Activated naive CD4-positive, alpha-beta T cell treated with anti-CD3 and anti-CD28 coated beads, Interleukin-2, amount 10 ng/mL, durations not matched to agents 5 hours and 36 hours (primary cell): ENCODE data around the gene YTHDF2. TPM values are rescaled to one million over a fixed set of nuclear protein-coding genes. Genes with fewer than 3 reads are reported as not detected.

Experiments used
- total RNA-seq, 2 experiments: library from RNA; stranded (reverse); gene quantifications; one replicate each; pipeline ENCODE4 v1.2.3, GENCODE V29; 2021

Gene YTHDF2
- 10 to 100 TPM; 66.7 to 68.9 TPM for total RNA-seq

DNA sequence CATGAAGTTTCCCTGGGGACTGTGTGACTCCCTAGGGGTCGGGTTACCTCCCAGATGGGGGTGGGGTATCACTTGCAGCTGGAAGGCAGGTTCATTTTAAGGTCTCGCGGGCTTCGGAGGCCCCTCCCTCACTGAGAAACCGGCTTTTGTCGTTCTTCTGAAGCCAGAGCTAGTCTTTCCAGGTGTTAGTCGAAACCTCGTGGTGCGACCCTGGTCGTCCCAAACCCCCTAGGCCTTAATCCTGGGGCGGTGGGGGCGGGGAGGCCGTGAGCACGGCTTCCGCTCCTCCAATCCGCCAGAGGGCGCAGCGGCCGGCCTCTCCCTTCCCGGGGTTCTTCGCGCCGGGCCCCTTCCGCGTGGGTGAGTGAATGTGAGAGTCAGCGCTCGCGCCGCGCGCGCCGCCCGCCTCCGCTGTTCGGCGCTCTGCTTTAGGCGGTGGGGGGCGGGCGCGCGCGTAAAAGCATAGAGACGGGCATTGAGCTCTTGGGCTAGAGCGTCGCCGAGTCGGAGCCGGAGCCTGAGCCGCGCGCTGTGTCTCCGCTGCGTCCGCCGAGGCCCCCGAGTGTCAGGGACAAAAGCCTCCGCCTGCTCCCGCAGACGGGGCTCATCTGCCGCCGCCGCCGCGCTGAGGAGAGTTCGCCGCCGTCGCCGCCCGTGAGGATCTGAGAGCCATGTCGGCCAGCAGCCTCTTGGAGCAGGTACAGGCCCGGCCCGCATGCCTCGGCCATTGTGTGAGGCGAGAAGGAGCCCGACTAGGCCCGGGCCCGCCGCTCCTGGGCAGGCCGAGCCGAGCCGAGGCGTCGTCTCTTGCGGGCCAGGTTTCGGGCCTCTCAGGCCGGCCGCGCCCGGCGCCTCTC, at the start of gene YTHDF2:
TSS of gene YTHDF2 (plus strand) at position 491 of the 857 bp plus-strand sequence. CDS start at position 672, 181 bp downstream.

DNA sequence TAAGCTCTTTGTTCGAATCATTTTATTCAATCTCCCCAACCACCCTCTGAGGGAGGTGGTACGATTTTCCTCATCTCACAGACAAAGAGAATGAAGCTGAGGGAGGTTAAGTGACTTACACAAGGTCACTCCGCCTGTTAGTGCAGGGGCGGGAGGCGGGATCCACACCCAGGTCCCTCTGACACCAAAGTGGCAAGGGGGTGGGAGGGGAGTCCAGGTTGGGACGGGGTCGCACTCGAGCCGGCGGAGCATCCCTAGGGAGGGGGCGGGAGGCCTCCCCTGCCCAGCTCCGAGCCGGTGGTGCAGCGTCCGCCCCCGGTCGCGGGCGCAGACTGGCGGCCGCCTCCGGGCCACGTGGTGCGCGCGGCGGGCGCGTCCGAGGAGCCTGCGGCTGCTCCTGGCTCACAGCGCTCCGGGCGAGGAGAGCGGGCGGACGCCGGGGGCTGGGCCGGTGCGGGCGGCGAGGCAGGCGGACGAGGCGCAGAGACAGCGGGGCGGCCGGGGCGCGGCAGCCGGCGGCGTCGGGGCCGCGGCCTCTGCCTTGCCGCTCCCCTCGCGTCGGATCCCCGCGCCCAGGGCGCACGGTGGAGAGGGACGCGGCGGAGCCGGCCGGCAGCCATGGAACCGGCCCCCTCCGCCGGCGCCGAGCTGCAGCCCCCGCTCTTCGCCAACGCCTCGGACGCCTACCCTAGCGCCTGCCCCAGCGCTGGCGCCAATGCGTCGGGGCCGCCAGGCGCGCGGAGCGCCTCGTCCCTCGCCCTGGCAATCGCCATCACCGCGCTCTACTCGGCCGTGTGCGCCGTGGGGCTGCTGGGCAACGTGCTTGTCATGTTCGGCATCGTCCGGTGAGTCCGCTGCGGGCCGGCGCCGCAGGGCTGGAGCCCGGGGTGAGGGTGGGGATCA, 75.3 kb downstream of the YTHDF2 start, which contains the start of gene OPRD1:
TSS of gene OPRD1 (plus strand) at position 405 of the 903 bp plus-strand sequence. CDS start at position 619, 214 bp downstream.

Other genes starting within 250 kb of the YTHDF2 start
- gene RCC1, start 230.9 kb upstream of the YTHDF2 start, total RNA-seq: 10 to 100 TPM; 60.6 to 62.1 TPM
- 10 to 100 TPM; 54.8 to 56.8 TPM for gene TRNAU1AP, start 183.9 kb upstream of the YTHDF2 start, total RNA-seq
- not detected for gene RAB42, start 144.7 kb upstream of the YTHDF2 start, total RNA-seq
- gene TAF12, start 93.9 kb upstream of the YTHDF2 start, total RNA-seq: 10 to 100 TPM; 30.9 to 31.8 TPM
- not detected for gene RNU11, start 88.3 kb upstream of the YTHDF2 start, total RNA-seq
- gene GMEB1, start 68.2 kb upstream of the YTHDF2 start, total RNA-seq: 10 to 100 TPM; 23.0 to 23.6 TPM
- gene OPRD1, start 75.2 kb downstream of the YTHDF2 start, total RNA-seq: not detected
- gene EPB41, start 177.6 kb downstream of the YTHDF2 start, total RNA-seq: 100 to 1,000 TPM; 160 to 163 TPM